Inflammatory macrophage treated with lipopolysaccharide for 1 hour (primary cell): ENCODE results near the gene SCGB3A2.

Experiments
- DNase-seq, 2 donors: peaks; one replicate each; pipeline ENCODE4 v3.0.0-alpha.2; 2020 to 2022

SCGB3A2 gene

GRCh38 chr5:147911427-147911826 is 32.9 kb downstream of the SCGB3A2 start:
- no peak for DNase-seq

DNA sequence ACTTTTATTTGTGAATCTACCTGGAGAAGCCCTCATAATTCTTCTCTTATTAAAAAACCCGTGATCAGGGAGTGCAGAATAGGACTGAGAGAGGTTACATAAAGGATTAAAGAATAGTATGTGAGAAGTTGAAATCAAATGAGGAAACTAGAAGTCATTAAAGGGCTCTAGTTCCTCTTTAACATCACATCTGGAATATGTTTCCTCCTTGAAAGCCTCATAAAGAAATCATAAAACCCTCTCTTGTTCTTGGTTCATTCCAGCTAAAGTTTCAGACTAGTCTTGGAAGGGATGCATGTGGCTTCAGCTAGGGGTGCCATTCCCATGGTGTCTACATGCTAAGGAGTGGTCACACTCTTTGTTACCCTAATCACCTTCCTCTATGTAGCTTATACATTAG is 33.5 kb downstream of the SCGB3A2 start:
- peak; percentile 9 to 23 for DNase-seq

- DNase-seq, result no peak
Measured at GRCh38 chr5:147913786-147914185, 35.3 kb downstream of the SCGB3A2 start.

DNA sequence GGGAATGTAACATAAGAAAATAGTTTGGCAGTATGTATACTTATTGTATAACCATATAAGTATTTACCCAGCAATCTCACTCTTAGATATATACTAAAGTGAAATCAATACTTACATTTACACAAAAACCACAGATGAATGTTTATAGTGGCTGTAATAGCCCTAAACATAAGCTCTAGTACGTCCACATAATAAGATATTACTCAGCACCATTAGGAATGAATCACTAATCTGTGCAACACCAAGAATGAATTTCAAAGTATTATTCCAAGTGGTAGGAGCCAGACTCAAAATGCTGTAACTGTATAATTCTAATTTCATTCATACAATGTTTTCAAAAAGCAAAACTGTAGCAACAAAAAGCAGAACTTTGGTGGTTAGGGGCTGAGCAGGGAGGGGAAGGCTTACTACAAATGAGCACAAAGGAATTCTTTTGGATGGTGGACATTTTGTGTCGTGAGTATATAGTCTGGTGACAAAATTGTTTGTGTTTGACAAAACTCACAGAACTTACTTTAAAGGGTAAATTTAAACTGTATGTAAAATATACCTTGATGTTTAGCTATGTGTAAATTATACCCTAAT is 39.7 kb downstream of the SCGB3A2 start:
- no peak for DNase-seq

DNA sequence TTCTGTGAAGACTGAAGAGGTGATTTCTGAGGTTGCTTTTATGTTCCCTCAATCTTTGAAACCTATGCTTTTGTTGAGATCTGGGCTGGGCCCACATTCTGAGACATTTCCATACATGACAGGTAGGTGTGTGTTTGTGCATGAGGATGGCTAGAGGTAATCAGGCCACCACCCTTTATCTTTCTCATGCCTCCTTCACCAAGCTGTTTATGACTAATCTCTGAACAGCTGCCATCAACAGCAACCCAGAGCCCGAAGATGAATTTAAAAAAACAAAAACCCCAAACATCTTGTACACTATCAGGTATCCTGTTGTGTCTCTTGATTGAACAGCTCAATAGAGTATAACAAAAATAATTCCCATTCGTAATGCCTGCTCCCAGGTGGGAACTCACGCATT is 40.4 kb downstream of the SCGB3A2 start:
- DNase-seq, result no peak

- no peak for DNase-seq
Measured at GRCh38 chr5:147920420-147921030, 42.0 kb downstream of the SCGB3A2 start.

DNA sequence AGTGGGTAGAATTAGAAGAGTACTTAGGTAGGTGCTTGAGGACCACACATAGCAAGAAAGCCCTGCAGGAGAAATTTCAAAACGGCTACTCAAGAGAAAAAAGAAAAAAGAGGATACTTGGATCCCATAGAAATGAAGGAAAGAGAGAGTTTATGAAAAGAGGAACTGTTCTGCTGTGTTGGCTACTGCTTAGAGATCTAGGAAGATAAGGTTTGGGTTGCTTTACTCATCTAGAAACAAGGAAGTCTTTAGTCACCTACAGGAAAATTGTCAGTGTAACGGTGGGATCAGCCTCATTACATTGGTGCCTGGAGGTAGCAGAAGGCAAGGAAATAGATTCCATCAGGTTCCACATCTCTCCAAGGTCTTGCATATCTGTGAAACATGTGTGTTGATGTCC is 42.6 kb downstream of the SCGB3A2 start:
- DNase-seq, result no peak

- DNase-seq, result no peak
Measured at GRCh38 chr5:147925020-147925419, 46.5 kb downstream of the SCGB3A2 start.

DNA sequence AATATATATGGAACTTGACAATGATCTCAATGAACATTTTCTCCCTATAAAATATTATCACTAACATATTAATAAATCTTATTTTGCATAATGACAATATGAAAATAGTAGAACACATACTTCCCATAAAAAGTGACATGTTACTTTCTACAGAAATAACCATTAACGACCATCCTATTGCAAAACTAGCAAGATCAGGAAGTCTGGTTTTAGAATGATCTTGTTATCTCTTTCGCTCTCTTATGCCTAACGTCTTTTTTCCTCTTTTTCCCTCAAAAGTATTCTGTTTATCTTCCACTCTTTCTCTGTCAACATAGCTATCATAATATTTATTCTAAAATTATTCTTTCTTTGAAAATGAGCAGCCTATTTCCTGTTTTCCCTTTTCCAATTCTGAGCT is 49.4 kb downstream of the SCGB3A2 start:
- DNase-seq, result peak; percentile 23 to 41

DNA sequence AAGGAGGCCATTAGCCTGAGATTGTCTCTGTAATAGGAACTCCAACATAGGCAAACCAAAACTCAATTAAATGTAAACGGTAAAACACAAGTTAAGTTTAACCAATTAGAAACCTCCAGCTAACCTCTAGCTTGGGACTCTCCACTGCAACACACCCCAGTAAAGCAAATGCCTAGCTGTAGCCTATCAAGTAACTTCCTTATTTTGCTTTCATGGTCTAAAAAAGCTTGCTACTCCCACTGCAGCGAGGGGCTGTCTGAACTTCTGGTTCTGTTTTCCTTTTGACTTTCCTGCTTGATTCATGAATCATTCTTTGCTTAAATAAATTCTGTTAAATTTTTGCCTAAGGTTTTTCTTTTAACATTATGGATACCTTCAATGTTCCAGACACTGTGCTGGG is 52.3 kb downstream of the SCGB3A2 start:
- peak; percentile 62 to 65 for DNase-seq
